Peyer's patch (tissue), 4 donors: ENCODE data around the gene PTER.

Experiments
- CTCF ChIP-seq, 6 experiments: fragments of 450-650 bp in 4 of 6; fragments of 200-600 bp in 2 of 6; sonication (generic) in 1 of 6; IDR thresholded peaks; one replicate each; pipeline ENCODE4 v1.5.1; 2017 to 2019; ENCODE audit warnings: antibody characterized with exemption in 6 of 6, mild to moderate bottlenecking in 3 of 6, moderate library complexity in 1 of 6
- POLR2A ChIP-seq, 2 donors: fragments of 450-650 bp; IDR thresholded peaks; one replicate each; pipeline ENCODE4 v1.5.1; 2017; ENCODE audit warnings: antibody characterized with exemption in 2 of 2, mild to moderate bottlenecking in 2 of 2, moderate library complexity in 2 of 2

- TF ChIP-seq POLR2A (IDR thresholded peaks at IDR 0.05) (no peak), CTCF (IDR thresholded peaks at IDR 0.05) (no peak)
Measured at GRCh38 chr10:16562891-16563290, 126.1 kb downstream of the PTER start.
